MG63 (cell line): ENCODE data around the gene CERKL. TPM values are rescaled to one million over a fixed set of nuclear protein-coding genes. Genes with fewer than 3 reads are reported as not detected.

ENCODE experiments used
- DNase-seq: peaks from one replicate; pipeline ENCODE4 v3.0.0-alpha.2; 2020
- H3K27me3 ChIP-seq: fragments of 250-450 bp; sonication (Bioruptor Pico); 2 replicates; pipeline ENCODE4 v1.5.1; 2020; ENCODE audit warnings: mild to moderate bottlenecking, moderate library complexity
- H3K36me3 ChIP-seq: fragments of 250-450 bp; sonication (Bioruptor Pico); 2 replicates; pipeline ENCODE4 v1.5.1; 2020; ENCODE audit warnings: mild to moderate bottlenecking, moderate library complexity
- H3K4me3 ChIP-seq: fragments of 250-450 bp; sonication (Bioruptor Pico); 2 replicates; pipeline ENCODE4 v1.5.1; 2020; ENCODE audit warnings: mild to moderate bottlenecking, moderate library complexity
- H3K9me3 ChIP-seq: fragments of 250-450 bp; sonication (Bioruptor Pico); 2 replicates; pipeline ENCODE4 v1.5.1; 2020; ENCODE audit warnings: mild to moderate bottlenecking, moderate library complexity
- total RNA-seq: library from RNA; depleted of rRNA; stranded (reverse); fragments of >200 nt; shearing (Covaris generic); gene quantifications from 2 replicates; pipeline ENCODE4 v1.2.3, GENCODE V29; 2014; ENCODE audit warnings: low replicate concordance

Gene CERKL
- total RNA-seq, 1 experiment from 2014 or later = not detected

DNA sequence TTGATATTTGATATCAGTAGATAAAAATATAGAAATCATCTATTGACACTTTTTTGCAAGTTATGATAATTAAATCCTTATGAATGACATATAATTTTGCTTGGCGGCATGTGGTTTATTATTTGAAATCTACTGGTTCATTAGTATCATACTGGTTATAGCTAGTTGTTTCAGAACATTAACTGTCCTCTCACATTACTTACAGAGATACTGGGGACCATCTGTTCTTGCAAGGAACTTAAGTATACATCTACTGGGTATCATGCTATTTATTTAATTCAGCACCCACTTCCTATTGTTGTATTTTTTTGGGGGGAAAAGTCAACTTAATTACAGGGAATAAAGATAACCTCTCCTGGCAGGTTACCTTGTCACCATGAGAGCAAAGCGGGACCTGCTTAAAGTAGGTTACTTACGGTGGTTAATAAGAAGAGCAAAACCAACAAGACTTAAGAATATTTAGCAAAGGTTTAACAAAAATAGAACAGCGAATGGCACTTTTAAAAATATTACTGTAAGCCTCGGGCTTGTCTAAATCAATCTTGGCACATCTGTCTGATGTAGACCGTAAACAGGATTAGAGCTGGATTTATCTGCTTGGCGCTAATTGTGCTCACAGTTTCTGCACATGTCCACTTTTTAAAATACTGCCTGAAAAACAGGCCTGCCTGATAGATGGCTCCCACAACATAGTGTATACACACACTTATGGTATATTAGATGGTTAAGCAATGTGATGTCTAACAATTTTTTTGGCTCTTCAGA lies 41.8 kb downstream of the CERKL start:
- no peak overlapping the region for H3K4me3 ChIP-seq
- H3K27me3 ChIP-seq = peaks cover 7% of the 10 kb centered on the region; the same call in 1 of the 2 replicates
- H3K9me3 ChIP-seq = no peaks in the 10 kb centered on the region
- no peaks in the 10 kb centered on the region for H3K36me3 ChIP-seq
- DNase-seq = no peak

DNA sequence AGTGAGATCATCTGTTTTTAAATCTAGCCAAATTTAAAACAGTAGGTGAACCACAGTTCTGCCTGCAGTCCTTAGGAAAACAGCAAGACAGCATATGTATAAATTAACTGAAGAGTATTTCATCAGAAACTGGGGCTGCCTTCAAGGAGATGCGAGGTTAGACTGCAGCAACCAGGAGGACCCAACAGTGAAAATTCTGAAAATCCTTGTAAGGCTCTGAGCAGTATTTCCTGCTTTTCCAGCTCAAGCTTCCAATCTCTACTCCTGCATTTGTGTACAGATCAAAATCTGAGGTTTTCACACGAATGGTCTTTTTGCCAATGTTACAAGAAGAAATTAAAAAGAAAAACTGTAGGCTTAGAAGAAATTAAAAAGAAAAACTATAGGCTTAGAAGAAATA lies 43.7 kb downstream of the CERKL start:
- H3K36me3 ChIP-seq = no peaks in the 10 kb centered on the region
- DNase-seq = no peak
- H3K9me3 ChIP-seq = no peaks in the 10 kb centered on the region
- peaks cover 7% of the 10 kb centered on the region; the same call in 1 of the 2 replicates for H3K27me3 ChIP-seq
- H3K4me3 ChIP-seq = no peak overlapping the region

DNA sequence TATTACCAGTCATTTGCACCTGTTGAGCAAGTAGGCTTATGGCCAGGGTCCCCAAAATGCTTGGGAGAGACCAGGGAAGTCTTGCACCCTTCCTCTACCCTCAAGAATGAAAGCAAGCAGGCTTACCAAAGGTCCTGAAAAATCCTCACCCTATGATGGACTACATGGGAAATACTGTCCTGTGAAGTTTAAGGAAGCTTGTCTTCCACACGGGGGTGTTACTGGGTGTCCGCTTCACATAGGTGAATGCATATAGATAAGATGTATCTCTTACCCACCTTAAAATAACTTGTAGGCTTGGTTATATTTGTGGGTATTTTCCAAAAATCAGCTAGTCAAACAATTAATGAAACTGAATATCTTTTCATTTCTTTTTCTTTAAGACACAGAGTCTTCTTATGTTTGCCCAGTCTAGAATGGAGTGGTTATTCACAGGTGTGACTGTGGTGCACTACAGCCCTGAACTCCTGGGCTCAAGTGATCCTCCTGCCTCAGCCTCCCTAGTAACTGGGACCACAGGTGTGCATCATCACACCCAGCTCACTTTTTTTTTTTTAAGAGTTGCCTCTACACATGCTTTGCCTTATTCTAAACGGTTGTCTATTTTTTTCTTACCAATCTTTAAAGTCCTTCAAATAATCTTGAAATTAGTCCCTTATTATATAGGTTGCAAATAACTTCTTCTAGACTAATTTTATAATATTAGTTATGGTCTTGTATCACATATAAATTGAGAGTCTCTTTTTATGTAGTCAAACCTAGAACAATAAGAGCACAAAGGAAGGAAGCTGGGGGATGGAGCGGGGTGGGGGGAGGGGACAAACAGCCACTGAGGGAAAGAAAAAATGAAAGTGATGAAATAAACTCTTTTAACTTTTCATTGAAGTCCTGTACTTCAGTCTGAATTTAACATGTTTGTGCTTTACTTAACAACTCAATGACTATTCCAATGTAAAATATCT lies 49.0 kb downstream of the CERKL start:
- Histone ChIP-seq H3K9me3 (no peaks in the 10 kb centered on the region), H3K27me3 (peaks cover 2% of the 10 kb centered on the region; the same call in 1 of the 2 replicates), H3K4me3 (no peak overlapping the region), H3K36me3 (no peaks in the 10 kb centered on the region)
- DNase-seq = no peak

DNA sequence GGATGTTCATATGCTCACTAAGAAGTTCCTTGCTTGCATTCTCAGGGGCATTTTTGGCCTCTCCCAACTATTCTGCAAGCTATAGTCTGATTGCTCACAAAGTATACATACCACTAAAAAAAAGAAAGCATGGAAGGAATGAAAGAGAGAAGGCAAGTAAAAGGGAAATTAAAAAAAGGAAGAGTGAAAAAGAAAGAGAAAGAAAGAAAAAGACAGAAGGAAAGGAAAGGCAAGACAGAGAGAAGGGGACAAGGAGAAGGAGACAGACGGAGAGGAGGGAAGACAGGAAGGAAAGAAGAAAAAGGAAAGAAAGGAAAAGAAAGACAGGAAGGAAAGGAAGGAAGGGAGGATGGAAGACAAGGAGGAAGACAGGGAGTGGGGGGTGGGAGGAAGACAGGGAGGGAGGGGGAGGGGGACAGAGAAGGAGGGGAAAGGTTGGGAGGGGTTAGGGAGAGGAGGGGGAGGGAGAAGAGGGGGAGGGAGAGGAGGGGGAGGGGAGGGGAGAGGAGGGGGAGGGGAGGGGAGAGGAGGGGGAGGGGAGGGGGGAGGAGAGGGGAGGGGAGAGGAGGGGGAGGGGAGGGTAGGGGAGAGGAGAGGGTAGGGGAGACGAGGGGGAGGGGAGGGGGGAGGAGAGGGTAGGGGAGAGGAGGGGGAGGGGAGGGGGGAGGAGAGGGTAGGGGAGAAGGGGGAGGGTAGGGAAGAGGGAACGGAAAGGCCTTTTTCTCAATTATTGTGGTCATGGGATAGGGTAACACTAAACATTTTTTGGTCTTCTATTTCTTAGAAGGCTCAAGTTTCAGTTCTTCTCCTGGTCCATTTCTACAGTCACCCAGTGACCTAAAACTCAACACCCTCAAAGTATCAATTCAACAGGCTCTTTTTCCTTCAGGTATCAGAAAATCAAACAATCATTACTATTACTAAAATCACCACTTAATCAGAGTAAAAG lies 50.7 kb downstream of the CERKL start:
- Histone ChIP-seq H3K9me3 (no peaks in the 10 kb centered on the region), H3K4me3 (no peak overlapping the region), H3K36me3 (no peaks in the 10 kb centered on the region), H3K27me3 (no peaks in the 10 kb centered on the region; the same call in 1 of the 2 replicates)
- DNase-seq = no peak

DNA sequence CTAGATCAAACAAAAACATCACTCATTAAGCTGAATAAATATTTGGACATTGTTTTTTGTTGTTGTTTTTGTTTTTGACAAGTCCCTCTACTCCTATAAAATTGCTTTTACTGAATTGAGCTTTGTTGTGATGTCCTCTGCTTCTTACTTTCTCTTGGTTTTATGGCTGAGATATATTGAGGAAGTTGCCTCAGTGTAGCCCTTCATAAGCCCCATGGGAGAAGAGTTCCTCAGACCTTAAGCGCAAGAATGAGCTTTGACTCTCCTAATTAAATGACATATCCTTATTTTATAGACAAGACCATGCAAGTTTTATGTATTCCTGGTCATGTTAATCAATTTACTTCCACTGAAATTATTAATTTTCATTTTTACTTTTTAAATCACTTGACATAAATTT lies 54.9 kb downstream of the CERKL start:
- no peaks in the 10 kb centered on the region for H3K27me3 ChIP-seq
- no peaks in the 10 kb centered on the region for H3K9me3 ChIP-seq
- no peaks in the 10 kb centered on the region for H3K36me3 ChIP-seq
- DNase-seq = no peak
- H3K4me3 ChIP-seq = no peak overlapping the region

DNA sequence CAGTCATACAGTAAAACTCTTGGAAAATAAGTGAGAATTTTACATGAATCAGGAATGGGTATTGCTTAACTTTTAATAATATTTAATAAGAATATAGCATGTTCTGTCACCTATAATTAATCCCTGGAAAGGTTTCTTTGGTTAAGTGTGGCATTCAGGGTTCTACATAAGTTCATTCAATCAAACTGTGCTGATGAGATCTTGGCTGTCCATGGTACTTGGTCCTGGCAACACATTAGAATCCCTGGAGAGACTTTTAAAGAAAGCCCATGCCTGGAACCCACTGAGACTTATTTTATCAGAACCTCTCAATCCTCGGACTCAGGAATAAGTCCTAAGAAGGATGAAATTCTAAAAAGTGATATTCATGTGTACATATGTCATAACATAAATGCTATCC lies 60.3 kb downstream of the CERKL start:
- DNase-seq = no peak
- H3K36me3 ChIP-seq = no peaks in the 10 kb centered on the region
- no peaks in the 10 kb centered on the region for H3K9me3 ChIP-seq
- H3K4me3 ChIP-seq = no peak overlapping the region
- no peaks in the 10 kb centered on the region; the same call in 1 of the 2 replicates for H3K27me3 ChIP-seq

DNA sequence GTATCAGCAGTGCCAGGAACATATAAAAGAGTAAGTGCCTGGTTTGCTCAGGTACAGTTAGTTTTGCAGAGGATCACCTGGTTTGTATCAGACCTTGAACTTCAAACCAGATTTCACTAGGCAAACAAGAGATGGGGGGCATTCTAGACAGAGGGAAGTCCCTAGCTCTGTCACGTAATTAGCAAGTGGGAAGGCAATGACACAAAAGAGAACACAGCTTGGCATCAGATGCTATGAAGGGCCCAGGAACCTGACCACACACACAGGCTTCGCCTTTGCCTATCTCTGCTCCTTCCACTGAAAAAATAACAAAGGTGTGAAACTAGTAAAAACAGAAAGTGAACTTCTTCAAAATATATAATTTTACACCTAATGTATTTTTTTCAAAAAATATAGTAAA lies 62.6 kb downstream of the CERKL start:
- DNase-seq = no peak
- Histone ChIP-seq H3K27me3 (no peaks in the 10 kb centered on the region; the same call in 1 of the 2 replicates), H3K4me3 (no peak overlapping the region), H3K36me3 (no peaks in the 10 kb centered on the region), H3K9me3 (no peaks in the 10 kb centered on the region)

DNA sequence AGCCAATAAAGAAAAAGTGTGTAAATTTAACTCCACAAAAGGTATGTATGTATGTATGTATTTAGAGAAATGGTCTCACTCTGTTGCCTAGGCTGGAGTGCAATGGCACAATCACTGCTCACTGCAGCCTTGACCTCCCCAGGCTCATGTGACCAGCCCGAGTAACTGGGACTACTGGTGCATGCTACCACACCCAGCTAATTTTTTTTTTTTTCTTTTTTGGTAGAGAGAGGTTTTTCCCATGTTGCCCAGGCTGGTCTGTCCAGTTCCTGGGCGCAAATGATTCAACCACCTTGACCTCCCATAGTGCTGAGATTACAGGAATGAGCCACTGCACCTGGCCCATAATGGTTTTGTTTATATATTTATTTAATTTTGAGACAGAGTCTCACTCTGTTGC lies 67.1 kb downstream of the CERKL start:
- no peak for DNase-seq
- H3K4me3 ChIP-seq = no peak overlapping the region
- H3K27me3 ChIP-seq = peaks cover 6% of the 10 kb centered on the region; the same call in 1 of the 2 replicates
- no peaks in the 10 kb centered on the region for H3K36me3 ChIP-seq
- no peaks in the 10 kb centered on the region for H3K9me3 ChIP-seq

DNA sequence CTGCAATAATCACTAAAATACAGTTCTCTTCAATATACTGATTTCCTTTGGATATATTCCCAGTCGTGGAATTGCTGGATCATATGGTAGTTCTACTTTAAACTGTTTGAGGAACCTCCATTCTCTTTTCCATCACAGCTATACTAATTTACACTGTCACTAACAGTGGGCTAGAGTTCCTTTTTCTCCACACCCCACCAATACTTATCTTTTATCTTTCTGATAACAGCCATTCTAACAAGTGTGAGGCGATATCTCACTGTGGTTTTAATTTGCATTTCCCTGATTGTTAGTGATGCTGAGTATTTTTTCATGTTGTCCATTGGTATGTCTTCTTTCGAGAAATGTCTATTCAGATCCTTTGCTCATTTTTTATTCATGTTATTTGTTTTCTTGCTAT lies 68.4 kb downstream of the CERKL start:
- Histone ChIP-seq H3K27me3 (peaks cover 6% of the 10 kb centered on the region; the same call in 1 of the 2 replicates), H3K9me3 (no peaks in the 10 kb centered on the region), H3K4me3 (no peak overlapping the region), H3K36me3 (no peaks in the 10 kb centered on the region)
- no peak for DNase-seq

DNA sequence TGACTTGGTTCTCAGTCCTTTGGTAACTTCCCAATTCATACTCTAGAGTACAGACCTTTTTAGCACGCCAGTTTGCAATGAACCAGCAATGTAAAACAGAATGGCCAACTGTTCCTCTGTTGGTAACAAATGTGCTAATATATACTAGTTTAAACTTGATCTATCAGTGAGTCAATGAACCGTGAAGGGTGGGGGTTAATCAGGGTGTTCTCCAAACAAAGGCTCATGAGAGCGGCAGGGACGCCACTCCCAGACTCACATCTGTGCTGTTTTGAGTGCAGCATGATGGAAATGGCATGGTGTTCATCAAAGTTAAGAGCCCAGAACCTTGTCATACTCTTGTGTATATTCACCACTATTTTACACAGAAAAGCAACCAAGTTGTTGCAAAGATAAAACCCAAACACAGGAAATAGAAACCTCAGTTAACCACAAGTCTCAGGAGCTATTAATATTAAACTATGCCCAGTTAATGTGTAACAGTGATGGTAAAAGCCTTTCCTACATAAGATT lies 70.3 kb downstream of the CERKL start:
- no peak for DNase-seq
- Histone ChIP-seq H3K27me3 (peaks cover 6% of the 10 kb centered on the region; the same call in 1 of the 2 replicates), H3K4me3 (no peak overlapping the region), H3K9me3 (no peaks in the 10 kb centered on the region), H3K36me3 (no peaks in the 10 kb centered on the region)

DNA sequence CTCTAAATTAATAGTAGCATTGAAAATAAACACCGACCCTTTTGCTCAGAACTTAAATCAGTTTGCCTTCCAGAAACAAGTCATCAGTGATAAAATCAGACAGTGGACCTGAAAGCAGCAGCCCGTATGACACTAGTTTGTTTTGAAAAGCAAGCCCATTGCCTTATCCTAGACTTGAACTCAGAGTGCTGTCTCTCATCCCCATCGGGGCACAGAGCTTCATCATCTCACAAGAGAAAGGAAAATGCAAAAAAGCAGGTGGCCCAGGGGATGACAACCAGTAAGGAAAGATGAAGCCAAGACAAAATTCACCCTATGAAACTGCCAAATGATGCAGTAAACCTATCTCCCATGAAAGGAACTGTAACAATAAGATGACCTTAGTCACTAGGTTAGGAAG lies 71.2 kb downstream of the CERKL start:
- peaks cover 6% of the 10 kb centered on the region; the same call in 1 of the 2 replicates for H3K27me3 ChIP-seq
- H3K4me3 ChIP-seq = no peak overlapping the region
- H3K36me3 ChIP-seq = no peaks in the 10 kb centered on the region
- DNase-seq = no peak
- no peaks in the 10 kb centered on the region for H3K9me3 ChIP-seq

DNA sequence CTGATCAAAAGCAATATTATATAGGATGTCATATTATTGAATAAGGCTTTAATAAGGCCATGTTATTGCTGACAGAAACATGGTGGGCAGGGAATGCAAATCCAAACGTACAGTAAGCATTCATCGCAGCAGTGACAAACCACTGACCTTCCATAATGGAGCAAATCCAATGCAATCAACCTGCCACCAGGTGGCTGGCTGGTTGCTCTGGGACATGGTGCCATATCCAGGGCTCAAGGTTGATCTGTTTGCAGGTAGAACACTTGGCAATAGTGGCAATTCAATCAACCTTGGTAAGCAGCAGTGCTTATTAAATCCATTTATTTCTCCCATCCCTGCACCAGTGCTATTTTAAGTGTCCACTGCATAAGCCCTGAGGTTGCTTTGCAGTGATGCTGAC lies 75.4 kb downstream of the CERKL start:
- DNase-seq = no peak
- Histone ChIP-seq H3K4me3 (no peak overlapping the region), H3K27me3 (peaks cover 8% of the 10 kb centered on the region), H3K9me3 (no peaks in the 10 kb centered on the region), H3K36me3 (no peaks in the 10 kb centered on the region)

DNA sequence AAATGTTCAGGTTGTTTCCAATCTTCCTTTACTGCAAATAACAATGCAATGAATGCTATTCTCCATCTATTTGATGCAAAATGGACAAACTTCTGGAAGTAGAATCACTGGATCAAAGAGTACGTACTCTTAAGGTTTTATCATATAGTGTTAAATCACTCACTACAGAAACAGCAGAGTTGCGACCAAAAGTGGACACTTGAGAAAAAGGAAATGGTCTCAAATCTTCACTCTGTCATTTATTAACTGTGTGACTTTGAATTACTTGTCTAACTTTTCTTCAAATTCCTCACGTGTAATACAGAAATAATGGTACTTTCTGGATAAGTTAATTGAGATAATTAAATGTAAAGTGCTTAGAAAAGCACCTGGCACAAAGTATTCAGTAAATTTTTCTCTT lies 78.1 kb downstream of the CERKL start:
- H3K9me3 ChIP-seq = no peaks in the 10 kb centered on the region
- H3K4me3 ChIP-seq = no peak overlapping the region
- DNase-seq = no peak
- H3K36me3 ChIP-seq = no peaks in the 10 kb centered on the region
- peaks cover 5% of the 10 kb centered on the region for H3K27me3 ChIP-seq

DNA sequence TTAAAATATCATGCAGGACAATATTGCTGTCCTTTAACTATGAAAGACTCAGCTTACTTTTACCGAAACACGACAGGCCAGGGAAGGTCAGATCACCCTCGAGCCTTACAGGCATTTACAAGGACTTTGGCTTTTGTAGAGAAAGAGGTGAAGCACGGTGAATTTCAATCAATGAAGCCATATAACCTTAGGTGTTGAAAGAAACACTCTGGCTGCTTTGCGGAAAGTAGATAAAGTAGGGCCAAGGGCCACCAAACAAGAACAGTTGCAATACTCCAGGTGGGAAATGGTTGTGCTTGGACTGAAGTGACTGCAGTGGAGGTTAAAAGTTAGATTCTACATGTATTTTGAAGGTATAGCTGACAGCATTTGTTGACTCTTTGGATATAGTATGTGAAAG lies 80.5 kb downstream of the CERKL start:
- Histone ChIP-seq H3K27me3 (peaks cover 5% of the 10 kb centered on the region), H3K36me3 (no peaks in the 10 kb centered on the region), H3K4me3 (no peak overlapping the region), H3K9me3 (no peaks in the 10 kb centered on the region)
- DNase-seq = no peak

DNA sequence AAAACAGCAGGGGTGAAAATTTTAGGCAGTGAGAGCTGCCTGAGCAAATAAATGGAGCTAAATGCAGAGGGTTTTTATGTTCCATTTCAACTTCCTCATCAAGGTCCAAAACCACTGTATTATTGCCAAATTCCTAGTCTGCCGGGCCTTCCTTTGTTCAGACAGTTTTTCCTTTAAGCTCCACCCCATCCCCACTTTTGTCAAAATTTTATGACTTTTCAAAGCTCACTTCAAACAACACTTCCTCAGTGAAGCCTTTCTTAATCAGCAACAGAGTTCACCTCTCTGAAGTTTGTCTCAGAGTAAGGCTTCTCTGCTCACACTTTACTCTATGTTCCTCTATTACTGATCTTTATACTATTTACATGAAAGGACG lies 81.3 kb downstream of the CERKL start:
- Histone ChIP-seq H3K36me3 (no peaks in the 10 kb centered on the region), H3K4me3 (no peak overlapping the region), H3K27me3 (peaks cover 5% of the 10 kb centered on the region), H3K9me3 (no peaks in the 10 kb centered on the region)
- DNase-seq = no peak

DNA sequence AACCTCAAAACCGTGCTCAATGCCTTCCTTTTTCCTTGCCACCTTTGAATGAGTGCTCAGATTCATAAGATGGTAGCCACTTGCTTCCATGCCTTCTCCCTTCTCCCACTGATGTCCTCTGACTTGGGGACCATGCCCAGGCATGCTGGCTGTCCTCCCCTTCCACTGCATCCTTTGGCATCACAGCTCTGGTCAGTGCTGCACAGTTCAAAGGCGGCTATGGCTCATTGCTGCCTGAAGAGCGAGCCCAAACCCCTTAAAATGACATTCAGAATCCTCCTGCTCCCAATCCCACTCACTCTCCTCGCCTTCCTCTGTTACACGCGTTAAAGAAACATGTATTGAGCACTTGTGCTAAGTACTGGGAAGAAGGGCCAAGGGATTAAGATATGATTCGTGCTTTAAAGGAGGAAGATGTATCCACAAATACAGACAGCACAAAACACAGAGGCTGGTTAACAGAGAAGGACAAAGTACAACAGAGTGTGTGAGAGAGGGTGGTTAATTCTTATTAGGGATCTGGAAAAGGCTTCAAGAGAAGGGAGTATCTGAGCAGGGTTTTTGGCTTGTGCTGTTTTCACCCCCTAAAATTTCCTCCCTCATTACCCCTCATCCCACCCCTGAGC lies 81.8 kb downstream of the CERKL start:
- no peaks in the 10 kb centered on the region for H3K36me3 ChIP-seq
- no peak for DNase-seq
- peaks cover 3% of the 10 kb centered on the region; the same call in 1 of the 2 replicates for H3K27me3 ChIP-seq
- H3K9me3 ChIP-seq = no peaks in the 10 kb centered on the region
- H3K4me3 ChIP-seq = no peak overlapping the region
